Ascending aorta (tissue), 2 donors: ENCODE results near the gene TRIM72. TPM values are rescaled to one million over a fixed set of nuclear protein-coding genes. Genes with fewer than 3 reads are reported as not detected.

Experiments used
- DNase-seq, 2 donors: peaks; one replicate each; pipeline ENCODE4 v3.0.0-alpha.2; 2019; ENCODE audit warnings: low spot score in 2 of 2
- H3K27ac ChIP-seq, 2 donors: fragments of 200-600 bp; sonication (generic); one replicate each; pipeline ENCODE4 v1.5.1; 2016 to 2017; ENCODE audit warnings: mild to moderate bottlenecking in 1 of 2
- H3K27me3 ChIP-seq: fragments of 200-600 bp; sonication (generic); one replicate; pipeline ENCODE4 v1.5.1; 2017
- H3K36me3 ChIP-seq, 2 donors: fragments of 200-600 bp; sonication (generic); one replicate each; pipeline ENCODE4 v1.5.1; 2016
- H3K4me1 ChIP-seq, 2 donors: fragments of 200-600 bp; sonication (generic); one replicate each; pipeline ENCODE4 v1.5.1; 2016 to 2017; ENCODE audit warnings: mild to moderate bottlenecking in 1 of 2
- H3K4me3 ChIP-seq, 2 donors: fragments of 200-600 bp; sonication (generic); one replicate each; pipeline ENCODE4 v1.5.1; 2016 to 2017; ENCODE audit warnings: mild to moderate bottlenecking in 1 of 2
- H3K9me3 ChIP-seq, 2 donors: fragments of 200-600 bp; sonication (generic); one replicate each; pipeline ENCODE4 v1.5.1; 2016
- intact Hi-C: fragments of 100-400 bp; cut with DNase I; formaldehyde crosslinking; loops from one replicate; pipeline ENCODE4 v1.15.1; 2023
- total RNA-seq: library from RNA; depleted of rRNA; stranded (reverse); fragments of >200 nt; gene quantifications from one replicate; pipeline ENCODE4 v1.1.0, GENCODE V29; 2016
- TF ChIP-seq, protein P1 (sequence below), 3 experiments: fragments of 200-600 bp in 2 of 3; fragments of 450-650 bp in 1 of 3; sonication (generic) in 2 of 3; IDR thresholded peaks; one replicate each; pipeline ENCODE4 v1.5.1; 2016 to 2019; ENCODE audit warnings: antibody characterized with exemption in 3 of 3, mild to moderate bottlenecking in 1 of 3, moderate library complexity in 1 of 3

Gene TRIM72
- total RNA-seq, 1 donor from 2014 or later = not detected

DNA sequence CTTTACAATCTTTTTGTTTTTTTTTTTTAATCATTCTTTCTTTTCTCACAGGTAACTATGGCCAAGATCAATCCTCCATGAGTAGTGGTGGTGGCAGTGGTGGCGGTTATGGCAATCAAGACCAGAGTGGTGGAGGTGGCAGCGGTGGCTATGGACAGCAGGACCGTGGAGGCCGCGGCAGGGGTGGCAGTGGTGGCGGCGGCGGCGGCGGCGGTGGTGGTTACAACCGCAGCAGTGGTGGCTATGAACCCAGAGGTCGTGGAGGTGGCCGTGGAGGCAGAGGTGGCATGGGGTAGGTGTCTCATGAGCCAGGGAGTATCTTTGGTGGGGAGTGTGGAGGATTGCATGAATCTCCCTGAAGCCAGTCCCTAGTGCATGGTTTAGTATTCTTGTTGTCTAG lies 29.0 kb upstream of the TRIM72 start:
- Histone ChIP-seq H3K27me3 (no peaks in the 10 kb centered on the region), H3K9me3 (no peaks in the 10 kb centered on the region), H3K4me1 (peaks cover 5 to 28% of the 10 kb centered on the region in 2 donors), H3K27ac (no peak overlapping the region), H3K4me3 (no peak overlapping the region), H3K36me3 (peaks cover 74 to 77% of the 10 kb centered on the region in 2 donors)
- TF ChIP-seq, protein P1, sequence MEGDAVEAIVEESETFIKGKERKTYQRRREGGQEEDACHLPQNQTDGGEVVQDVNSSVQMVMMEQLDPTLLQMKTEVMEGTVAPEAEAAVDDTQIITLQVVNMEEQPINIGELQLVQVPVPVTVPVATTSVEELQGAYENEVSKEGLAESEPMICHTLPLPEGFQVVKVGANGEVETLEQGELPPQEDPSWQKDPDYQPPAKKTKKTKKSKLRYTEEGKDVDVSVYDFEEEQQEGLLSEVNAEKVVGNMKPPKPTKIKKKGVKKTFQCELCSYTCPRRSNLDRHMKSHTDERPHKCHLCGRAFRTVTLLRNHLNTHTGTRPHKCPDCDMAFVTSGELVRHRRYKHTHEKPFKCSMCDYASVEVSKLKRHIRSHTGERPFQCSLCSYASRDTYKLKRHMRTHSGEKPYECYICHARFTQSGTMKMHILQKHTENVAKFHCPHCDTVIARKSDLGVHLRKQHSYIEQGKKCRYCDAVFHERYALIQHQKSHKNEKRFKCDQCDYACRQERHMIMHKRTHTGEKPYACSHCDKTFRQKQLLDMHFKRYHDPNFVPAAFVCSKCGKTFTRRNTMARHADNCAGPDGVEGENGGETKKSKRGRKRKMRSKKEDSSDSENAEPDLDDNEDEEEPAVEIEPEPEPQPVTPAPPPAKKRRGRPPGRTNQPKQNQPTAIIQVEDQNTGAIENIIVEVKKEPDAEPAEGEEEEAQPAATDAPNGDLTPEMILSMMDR (IDR thresholded peaks at IDR 0.05) = no peak
- intact Hi-C loops = loop anchor here (5.0 kb wide), 4 partner anchors 78 to 322 kb away; partner anchors contain the start of genes BCKDK, RUSF1, VKORC1 and ZNF843
- no peak for DNase-seq

DNA sequence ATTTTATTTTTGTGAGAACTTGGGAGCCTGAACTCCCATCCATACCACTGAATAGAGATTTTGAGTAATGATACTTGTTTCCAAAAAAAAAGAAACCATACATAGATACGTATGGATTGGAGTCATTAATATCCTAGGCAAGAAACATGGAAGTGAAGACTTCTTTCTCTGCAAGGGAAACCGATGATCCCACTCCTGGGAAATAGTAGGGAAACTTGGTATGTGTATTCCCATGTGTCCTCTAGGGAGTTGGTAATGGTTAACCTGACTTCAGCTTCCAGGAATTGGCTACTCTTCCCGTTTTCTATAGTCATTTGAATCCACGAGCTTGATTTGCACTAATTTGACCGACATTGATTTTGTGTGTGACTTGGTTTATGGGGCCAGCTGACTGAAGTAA lies 28.6 kb upstream of the TRIM72 start:
- TF ChIP-seq, protein P1 (IDR thresholded peaks at IDR 0.05) = no peak

DNA sequence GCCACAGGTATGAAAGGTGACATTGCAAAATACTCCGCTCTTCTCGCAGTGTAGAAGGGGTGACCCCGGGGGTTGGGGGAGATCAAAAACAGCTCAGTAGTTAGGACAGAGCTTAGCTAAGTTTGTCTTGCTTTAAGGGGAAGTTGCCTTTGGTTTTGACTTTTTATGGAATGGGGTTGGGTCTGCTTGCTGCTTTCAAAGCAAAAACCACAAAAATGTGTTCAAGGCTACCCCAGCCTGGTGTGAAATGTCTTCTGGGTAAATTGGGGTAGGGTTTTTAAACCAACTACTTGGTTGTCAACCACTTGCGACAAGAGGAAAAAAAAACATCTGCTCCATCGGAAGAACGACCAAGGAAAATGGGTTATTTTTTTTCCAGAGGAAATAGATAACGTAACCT lies 27.7 kb upstream of the TRIM72 start:
- no peak overlapping the region for H3K4me3 ChIP-seq
- H3K36me3 ChIP-seq = peaks cover 87 to 90% of the 10 kb centered on the region in 2 donors
- no peak for DNase-seq
- H3K27me3 ChIP-seq = no peaks in the 10 kb centered on the region
- peaks cover 5 to 27% of the 10 kb centered on the region in 2 donors for H3K4me1 ChIP-seq
- no peaks in the 10 kb centered on the region for H3K9me3 ChIP-seq
- intact Hi-C loops = no loop called here
- H3K27ac ChIP-seq = no peak overlapping the region
- TF ChIP-seq, protein P1 (IDR thresholded peaks at IDR 0.05) = no peak

More for the DNA sequence above, 28.6 kb upstream of the TRIM72 start:
- DNase-seq = no peak
- no peaks in the 10 kb centered on the region for H3K27me3 ChIP-seq
- H3K4me1 ChIP-seq = peaks cover 5 to 28% of the 10 kb centered on the region in 2 donors
- no peak overlapping the region for H3K27ac ChIP-seq
- peaks cover 78 to 82% of the 10 kb centered on the region in 2 donors for H3K36me3 ChIP-seq
- intact Hi-C loops = no loop called here
- H3K9me3 ChIP-seq = no peaks in the 10 kb centered on the region
- no peak overlapping the region for H3K4me3 ChIP-seq

DNA sequence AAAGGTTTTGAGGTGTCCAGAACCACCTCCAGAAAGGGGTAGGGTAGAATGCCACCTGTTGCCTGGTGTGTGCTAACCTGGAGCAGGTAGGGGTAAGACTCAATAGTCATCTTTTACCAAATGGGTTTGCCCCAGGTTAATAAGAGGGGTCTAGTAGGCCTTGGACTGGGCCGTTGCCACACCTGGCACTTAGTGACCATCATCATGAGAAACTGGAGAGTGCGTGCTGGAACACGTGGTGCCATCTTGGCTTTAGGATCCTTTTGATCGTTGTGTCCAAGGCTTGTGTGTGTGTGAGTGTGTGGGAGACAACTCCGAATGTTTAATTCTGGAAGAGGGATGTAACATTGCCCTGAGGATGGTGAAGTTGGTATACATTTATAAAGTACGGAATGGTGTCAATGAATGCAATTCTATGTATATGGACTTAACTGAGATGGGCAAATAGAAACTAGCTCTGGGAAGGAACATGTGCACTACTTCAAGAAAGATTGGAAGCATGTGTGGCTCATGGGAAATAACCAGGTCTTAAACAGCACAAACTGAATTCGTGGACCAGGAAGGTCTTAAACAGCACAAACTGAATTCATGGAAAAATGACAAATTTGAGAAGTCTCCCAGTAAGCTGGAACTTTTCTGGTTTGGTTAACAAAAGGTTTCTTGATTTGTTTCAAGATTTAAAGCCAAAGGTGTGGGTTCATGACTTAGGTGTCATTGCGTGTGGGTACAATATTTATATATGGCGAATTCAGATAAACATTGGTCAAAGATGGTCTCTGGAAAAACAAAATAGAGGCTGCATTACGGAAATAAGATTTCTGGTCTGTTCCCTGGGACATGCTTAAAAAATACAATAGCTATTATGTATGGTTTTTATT lies 26.8 kb upstream of the TRIM72 start:
- H3K4me3 ChIP-seq = no peak overlapping the region
- H3K36me3 ChIP-seq = peaks cover 97 to 100% of the 10 kb centered on the region in 2 donors
- no peaks in the 10 kb centered on the region for H3K9me3 ChIP-seq
- H3K27ac ChIP-seq = no peak overlapping the region
- TF ChIP-seq, protein P1 (IDR thresholded peaks at IDR 0.05) = no peak
- intact Hi-C loops = no loop called here
- no peaks in the 10 kb centered on the region for H3K27me3 ChIP-seq
- DNase-seq = no peak
- H3K4me1 ChIP-seq = peaks cover 4 to 18% of the 10 kb centered on the region in 2 donors

DNA sequence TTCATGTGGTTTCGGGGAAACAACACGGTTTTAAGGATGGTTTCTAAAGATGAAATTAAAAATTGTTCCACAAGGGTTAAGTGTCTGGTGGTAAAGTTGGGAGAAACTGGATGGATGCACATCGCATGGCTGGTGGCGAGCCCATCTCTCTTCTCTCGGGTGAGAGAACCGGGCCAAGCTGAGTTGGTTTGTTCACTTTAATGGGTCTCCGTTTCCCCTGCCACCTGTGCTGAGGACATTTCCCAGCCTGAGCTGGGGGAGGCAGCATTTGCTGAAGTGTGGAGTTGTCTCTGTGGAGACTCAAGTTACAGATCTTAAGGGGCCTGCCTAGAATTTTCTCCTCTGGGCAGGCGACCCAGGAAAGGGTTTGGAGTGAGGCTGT lies 26.1 kb upstream of the TRIM72 start:
- Histone ChIP-seq H3K4me3 (no peak overlapping the region), H3K4me1 (peaks cover 0 to 12% of the 10 kb centered on the region in 2 donors), H3K27ac (no peak overlapping the region), H3K27me3 (no peaks in the 10 kb centered on the region), H3K36me3 (peaks cover 99 to 100% of the 10 kb centered on the region in 2 donors), H3K9me3 (no peaks in the 10 kb centered on the region)
- intact Hi-C loops = no loop called here
- no peak for DNase-seq
- TF ChIP-seq, protein P1 (IDR thresholded peaks at IDR 0.05) = no peak
